Activated CD8-positive, alpha-beta T cell treated with anti-CD3 and anti-CD28 coated beads for 36 hours (primary cell): Measurements from ENCODE around the gene HIP1R. TPM values are rescaled to one million over a fixed set of nuclear protein-coding genes. Genes with fewer than 3 reads are reported as not detected.

Experiments
- ATAC-seq: fragments of 200-7000 bp; cut with Tn5 transposase; one replicate; pipeline ENCODE4 v1.10.0; 2021; ENCODE audit warnings: mild to moderate bottlenecking, moderate library complexity
- CTCF ChIA-PET: fragments of 350-600 bp; sonication (Branson Sonifier 250); formaldehyde crosslinking; loops from one replicate; lab custom pipeline; 2021; ENCODE audit warnings: antibody characterized with exemption; lab: Charles Lee
- POLR2A ChIA-PET: fragments of 350-600 bp; sonication (Branson Sonifier 250); formaldehyde crosslinking; loops from one replicate; lab custom pipeline; 2021; ENCODE audit warnings: antibody characterized with exemption; lab: Charles Lee
- DNase-seq: peaks from one replicate; pipeline ENCODE4 v3.0.0-alpha.2; 2020
- H3K27ac Mint-ChIP-seq: one replicate; pipeline ENCODE4 v1.8.0; 2021; ENCODE audit warnings: mild to moderate bottlenecking, mixed read lengths
- H3K27me3 Mint-ChIP-seq: one replicate; pipeline ENCODE4 v1.8.0; 2021; ENCODE audit warnings: mixed read lengths
- H3K36me3 Mint-ChIP-seq: one replicate; pipeline ENCODE4 v1.8.0; 2021; ENCODE audit warnings: low read depth, mixed read lengths
- H3K4me1 Mint-ChIP-seq: one replicate; pipeline ENCODE4 v1.8.0; 2021; ENCODE audit warnings: low read depth, mixed read lengths
- H3K4me3 Mint-ChIP-seq: one replicate; pipeline ENCODE4 v1.8.0; 2021; ENCODE audit warnings: mild to moderate bottlenecking, moderate library complexity, mixed read lengths
- H3K9me3 Mint-ChIP-seq: one replicate; pipeline ENCODE4 v1.8.0; 2021; ENCODE audit warnings: mixed read lengths
- CTCF ChIP-seq: fragments of 200-600 bp; IDR thresholded peaks from one replicate; pipeline ENCODE4 v1.8.0; 2022; ENCODE audit warnings: antibody characterized with exemption, mild to moderate bottlenecking
- intact Hi-C: fragments of 100-400 bp; cut with micrococcal nuclease; formaldehyde crosslinking; loops from one replicate; pipeline ENCODE4 v1.10.0; 2022
- total RNA-seq, 2 experiments: library from RNA; stranded (reverse); gene quantifications; one replicate each; pipeline ENCODE4 v1.2.3, GENCODE V29; 2021

The HIP1R gene
- total RNA-seq, 2 experiments from 2014 or later: 22.8 to 22.9 TPM

GRCh38 chr12:122846622-122847515 lies 11.6 kb downstream of the HIP1R start:
- Mint-ChIP-seq H3K4me1 (no peaks in the 10 kb centered on the region), H3K27me3 (no peaks in the 10 kb centered on the region), H3K4me3 (no peak overlapping the region), H3K9me3 (no peaks in the 10 kb centered on the region), H3K36me3 (no peaks in the 10 kb centered on the region), H3K27ac (no peak overlapping the region)
- DNase-seq: no peak
- ChIA-PET POLR2A (interaction anchor here (0.7 kb wide), 1 partner anchor 27 kb away, joined by 3 read pairs; no protein-coding TSS in a partner anchor), CTCF (interaction anchor here (0.8 to 2.1 kb wide), 3 partner anchors 11 to 53 kb away, joined by 3 to 8 read pairs (median 5); partner anchors contain the start of gene HIP1R)
- intact Hi-C loops: no loop called here
- no peak for TF ChIP-seq CTCF
- no peak for ATAC-seq

GRCh38 chr12:122847516-122847836 lies 12.2 kb downstream of the HIP1R start:
- Mint-ChIP-seq H3K27me3 (no peaks in the 10 kb centered on the region), H3K9me3 (no peaks in the 10 kb centered on the region), H3K4me1 (no peaks in the 10 kb centered on the region), H3K27ac (no peak overlapping the region), H3K4me3 (no peak overlapping the region), H3K36me3 (no peaks in the 10 kb centered on the region)
- DNase-seq (no peak), ATAC-seq (no peak)
- no peak for TF ChIP-seq CTCF
- ChIA-PET POLR2A (no interaction called here), CTCF (interaction anchor here (2.1 kb wide), 1 partner anchor 54 kb away, joined by 8 read pairs; no protein-coding TSS in a partner anchor)
- intact Hi-C loops: no loop called here

- H3K4me1 Mint-ChIP-seq: no peaks in the 10 kb centered on the region
- H3K27ac Mint-ChIP-seq: no peak overlapping the region
- no peaks in the 10 kb centered on the region for H3K9me3 Mint-ChIP-seq
- no peak for TF ChIP-seq CTCF
- H3K36me3 Mint-ChIP-seq: no peaks in the 10 kb centered on the region
- CTCF ChIA-PET: interaction anchor here (0.8 to 2.1 kb wide), 2 partner anchors 11 to 54 kb away, joined by 3 to 8 read pairs; no protein-coding TSS in a partner anchor
- intact Hi-C loops: no loop called here
- POLR2A ChIA-PET: no interaction called here
- DNase-seq (no peak), ATAC-seq (no peak)
- H3K4me3 Mint-ChIP-seq: no peak overlapping the region
- H3K27me3 Mint-ChIP-seq: no peaks in the 10 kb centered on the region
Measured at GRCh38 chr12:122847921-122848421, 12.7 kb downstream of the HIP1R start.

- Mint-ChIP-seq H3K4me1 (no peaks in the 10 kb centered on the region), H3K36me3 (no peaks in the 10 kb centered on the region), H3K9me3 (no peaks in the 10 kb centered on the region), H3K27ac (no peak overlapping the region), H3K4me3 (no peak overlapping the region), H3K27me3 (no peaks in the 10 kb centered on the region)
- DNase-seq (no peak), ATAC-seq (no peak)
- ChIA-PET CTCF (interaction anchor here (0.8 to 2.1 kb wide), 2 partner anchors 11 to 55 kb away, joined by 3 to 8 read pairs; no protein-coding TSS in a partner anchor), POLR2A (no interaction called here)
- TF ChIP-seq CTCF: no peak
- intact Hi-C loops: no loop called here
Measured at GRCh38 chr12:122848471-122849351, 13.5 kb downstream of the HIP1R start.
